GM21576 (cell line): Measurements from ENCODE around the gene PLEKHA6.
"Not testable (repeated sequence)": the region's sequence is repeated elsewhere in the genome, so short reads cannot be mapped to it uniquely, and the experiment has no call there.

Experiments used
- ATAC-seq: cut with Tn5 transposase; IDR thresholded peaks from one replicate; pipeline ENCODE4 v1.9.1; 2021; ENCODE audit warnings: mild to moderate bottlenecking, moderate library complexity; ENCODE audit not compliant: unreplicated experiment

Gene PLEKHA6

DNA sequence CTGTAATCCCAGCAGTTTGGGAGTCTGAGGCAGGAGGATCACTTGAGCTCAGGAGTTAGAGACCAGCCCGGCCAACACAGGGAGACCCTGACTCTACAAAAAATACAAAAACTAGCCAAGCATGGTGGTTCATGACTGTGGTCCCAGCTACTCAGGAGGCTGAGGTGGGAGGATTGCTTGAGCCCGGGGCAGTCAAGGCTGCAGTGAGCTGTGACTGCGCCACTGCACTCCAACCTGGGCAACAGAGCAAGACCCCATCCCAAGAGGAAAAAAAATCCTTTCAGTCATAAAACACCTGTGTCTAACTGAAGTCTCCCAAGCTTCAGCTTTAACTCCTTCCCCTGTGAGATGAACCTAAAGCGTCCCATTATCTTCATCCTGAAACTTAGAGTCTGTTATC is 112.9 kb downstream of the PLEKHA6 start:
- no peak for ATAC-seq

DNA sequence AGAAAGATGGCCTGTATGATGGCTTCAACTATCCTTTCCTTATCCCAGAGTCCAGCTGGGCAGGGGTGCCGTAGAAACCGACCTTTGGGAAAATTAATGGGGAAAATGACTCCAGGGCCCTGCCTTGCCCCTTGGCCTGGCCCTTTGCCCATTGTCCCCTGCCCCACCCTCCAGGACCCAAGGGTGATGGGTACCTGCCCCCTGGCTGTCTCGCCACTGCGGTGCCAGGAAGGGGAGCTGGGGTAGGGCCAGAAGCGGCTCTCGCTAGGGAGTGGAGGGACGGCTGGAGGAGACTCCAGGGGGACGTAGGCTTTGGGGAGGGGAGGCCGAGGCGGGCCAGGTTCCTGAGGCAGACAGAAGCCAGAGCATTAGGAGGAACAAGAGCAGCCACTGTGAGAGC is 116.8 kb downstream of the PLEKHA6 start:
- ATAC-seq: no peak

DNA sequence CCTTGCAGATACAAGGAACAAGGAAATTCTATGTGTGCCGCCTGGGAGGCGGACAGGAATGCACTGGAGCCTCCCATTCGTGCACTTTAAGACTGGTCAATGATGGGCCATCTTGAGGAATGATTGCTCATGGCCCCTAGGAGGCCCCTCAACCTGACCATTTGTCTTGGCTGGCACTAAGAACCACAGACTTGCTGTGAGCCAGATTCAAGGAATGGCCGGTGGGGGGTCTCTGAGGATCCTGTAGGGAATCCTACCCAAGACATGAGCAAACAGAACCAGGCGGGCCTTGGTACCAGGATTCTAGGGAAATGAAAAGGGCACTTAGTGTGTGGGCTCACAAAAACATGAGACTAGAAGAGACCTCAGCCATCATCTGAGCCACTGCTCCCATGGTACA is 117.8 kb downstream of the PLEKHA6 start:
- no peak for ATAC-seq

DNA sequence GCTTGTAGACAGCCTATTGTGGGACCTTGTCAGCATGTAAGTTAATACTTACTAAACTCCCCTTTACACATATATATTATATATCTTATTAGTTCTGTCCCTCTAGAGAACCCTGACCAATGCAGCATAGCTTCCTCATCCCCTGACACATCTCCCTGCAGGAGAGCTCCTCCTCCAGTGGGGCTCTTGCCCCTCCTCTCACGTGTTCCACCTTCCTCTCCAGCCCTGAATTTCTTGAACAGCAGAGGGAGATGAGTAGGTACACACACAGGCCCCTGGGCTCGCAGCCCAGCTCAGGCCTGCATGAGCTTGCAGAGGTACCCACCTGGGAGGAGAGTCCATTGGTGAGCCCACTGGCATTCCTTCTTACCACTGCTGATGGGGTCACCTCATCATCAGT is 118.7 kb downstream of the PLEKHA6 start:
- no peak for ATAC-seq

DNA sequence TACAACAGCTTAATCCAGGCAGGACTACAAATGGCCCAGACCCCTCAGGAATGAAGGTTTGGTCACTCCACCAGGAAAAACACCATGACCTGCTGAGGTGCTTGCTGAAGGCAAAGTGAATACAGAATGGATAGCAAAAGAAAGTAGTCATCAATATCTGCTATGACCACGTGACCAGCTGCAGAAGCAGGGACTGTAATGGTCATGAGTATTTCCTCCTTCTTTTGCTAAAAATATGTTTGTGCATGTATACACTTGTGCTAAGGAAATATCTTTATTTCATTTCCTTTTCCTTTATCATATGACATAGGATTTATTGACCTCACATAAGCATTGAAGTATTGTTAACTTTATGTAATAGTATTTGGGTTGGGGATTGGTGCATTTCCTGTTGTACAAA is 119.5 kb downstream of the PLEKHA6 start:
- ATAC-seq: no peak

DNA sequence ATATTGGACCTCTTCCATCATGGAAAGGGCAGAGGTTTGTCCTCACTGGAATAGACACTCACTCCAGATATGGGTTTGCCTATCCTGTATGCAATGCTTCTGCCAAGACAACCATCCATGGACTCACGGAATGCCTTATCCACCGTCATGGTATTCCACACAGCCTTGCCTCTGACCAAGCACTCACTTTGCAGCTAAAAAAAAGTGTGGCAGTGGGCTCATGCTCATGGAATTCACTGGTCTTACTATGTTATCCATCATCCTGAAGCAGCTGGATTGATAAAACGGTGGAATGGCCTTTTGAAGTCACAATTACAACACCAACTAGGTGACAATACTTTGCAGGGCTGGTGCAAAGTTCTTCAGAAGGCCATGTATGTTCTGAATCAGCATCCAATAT is 120.3 kb downstream of the PLEKHA6 start:
- ATAC-seq: not testable (repeated sequence)

DNA sequence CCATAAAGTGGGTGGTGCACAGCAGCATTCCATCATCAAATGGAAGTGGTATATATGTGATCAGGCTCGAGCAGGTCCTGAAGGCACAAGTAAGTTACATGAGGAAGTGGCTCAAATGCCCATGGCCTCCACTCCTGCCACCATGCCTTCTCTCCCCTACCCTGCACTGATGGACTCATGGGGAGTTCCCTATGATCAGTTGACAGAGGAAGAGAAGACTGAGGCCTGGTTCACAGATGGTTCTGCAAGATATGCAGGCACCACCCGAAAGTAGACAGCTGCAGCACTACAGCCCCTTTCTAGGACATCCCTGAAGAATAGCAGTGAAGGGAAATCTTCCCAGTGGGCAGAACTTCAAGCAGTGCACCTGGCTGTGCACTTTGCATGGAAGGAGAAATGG is 121.2 kb downstream of the PLEKHA6 start:
- ATAC-seq: not testable (repeated sequence)

DNA sequence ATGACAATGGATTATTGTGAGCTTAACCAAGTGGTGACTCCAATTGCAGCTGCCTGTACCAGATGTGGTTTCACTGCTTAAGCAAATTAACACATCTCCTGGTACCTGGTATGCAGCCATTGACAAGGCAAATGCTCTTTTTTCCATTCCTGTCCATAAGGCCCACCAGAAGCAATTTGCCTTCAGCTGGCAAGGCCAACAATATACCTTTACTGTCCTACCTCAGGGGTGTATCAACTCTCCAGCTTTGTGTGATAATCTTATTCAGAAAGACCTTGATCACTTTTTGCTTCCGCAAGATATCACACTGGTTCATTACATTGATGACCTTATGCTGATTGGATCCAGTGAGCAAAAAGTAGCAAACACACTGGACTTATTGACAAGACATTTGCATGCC is 122.2 kb downstream of the PLEKHA6 start:
- ATAC-seq: not testable (repeated sequence)

DNA sequence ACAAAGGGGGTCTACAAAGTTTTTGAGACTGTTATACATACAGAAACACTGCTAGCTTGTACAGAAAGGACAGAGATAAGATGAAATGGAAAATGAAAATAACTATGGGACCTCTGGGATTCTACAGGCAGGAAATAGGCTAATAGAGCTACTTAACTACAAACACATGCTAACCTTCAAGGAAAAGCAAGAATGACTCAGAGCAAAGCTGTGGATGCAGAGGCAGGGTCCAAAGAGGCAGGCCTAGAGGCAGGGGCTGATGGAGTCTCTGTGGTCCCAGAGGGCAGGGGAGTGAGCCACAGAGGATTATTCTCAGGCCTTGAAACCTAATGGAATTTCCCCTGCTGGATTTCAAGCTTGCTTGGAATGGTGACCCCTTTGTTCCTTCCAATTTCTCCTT is 127.2 kb downstream of the PLEKHA6 start:
- ATAC-seq: no peak

DNA sequence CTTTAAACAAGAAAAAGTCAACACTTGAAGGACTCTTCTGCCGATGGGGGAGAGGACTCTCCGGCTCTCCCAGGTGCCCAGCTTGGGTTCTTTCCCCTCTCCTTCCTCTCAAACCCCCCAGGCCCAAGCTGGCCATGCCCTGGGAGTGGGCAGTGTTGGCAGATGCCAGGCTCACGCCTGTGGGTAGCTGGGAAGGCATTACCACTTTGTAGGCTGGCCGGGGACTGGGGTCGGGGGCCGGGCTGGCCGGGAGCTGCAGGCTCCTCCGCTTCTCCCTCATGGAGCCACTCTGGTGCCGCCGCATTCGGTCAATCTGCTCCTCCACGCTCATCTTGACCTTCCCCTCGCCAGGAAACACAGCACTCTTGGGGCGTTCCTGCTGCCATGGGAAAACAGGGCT is 129.5 kb downstream of the PLEKHA6 start:
- ATAC-seq: no peak

DNA sequence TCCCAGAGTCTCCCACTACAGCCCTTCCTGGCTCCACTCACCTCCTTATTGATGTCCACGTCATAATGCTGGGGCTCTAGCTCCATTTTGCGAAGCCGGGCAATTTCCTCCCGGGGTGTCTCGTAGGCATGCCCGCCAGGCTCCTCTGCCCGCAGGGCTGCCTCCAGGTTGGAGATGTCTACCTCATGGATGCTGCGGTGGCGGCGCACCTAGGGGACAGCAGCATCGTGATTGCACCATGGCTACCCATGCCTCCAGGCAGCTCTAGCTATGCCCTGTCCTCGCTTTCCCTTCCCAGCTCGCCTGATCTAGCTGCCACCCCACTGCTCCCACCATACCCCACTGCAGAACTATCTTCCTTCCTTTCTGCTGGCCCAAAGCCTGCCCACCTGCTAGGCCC is 130.8 kb downstream of the PLEKHA6 start:
- no peak for ATAC-seq

DNA sequence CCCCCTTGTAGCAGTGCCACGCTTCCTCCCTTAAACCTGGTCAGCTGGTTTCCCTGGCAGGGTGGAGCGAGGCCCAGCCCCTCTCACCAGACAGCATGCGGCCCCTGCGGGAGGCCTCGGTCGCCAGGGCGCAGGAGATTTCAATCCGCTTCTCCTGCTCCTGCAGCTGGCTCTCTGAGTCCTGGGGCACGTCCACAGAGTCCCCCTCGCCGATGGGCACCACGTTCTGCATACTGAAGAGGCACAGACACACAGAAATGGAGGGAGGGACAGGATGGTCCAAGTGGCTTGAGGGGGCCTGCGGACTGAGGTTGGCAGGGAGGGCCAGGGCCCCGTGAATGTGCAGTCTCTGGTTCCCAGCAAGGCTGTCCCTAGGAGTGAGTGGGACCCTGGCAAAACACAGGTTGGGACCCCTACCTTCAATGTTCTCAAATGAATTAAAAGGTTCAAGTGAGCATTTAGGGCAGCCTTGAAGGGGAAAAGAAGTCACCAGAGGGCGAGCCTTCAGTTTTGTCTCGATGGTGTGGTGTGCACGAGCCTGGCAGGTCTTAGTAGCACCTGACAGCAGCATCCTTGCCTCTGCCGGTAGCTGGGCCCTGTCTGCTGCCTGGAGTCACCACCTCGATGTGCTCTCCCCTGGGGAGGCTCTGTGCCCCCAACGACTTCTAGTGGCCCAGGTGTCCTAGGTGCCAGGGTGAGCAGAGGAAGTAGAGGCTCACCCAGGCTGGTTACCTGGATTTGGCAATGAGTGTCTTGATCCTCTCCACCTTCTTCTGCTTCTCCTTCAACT is 131.5 kb downstream of the PLEKHA6 start:
- no peak for ATAC-seq

DNA sequence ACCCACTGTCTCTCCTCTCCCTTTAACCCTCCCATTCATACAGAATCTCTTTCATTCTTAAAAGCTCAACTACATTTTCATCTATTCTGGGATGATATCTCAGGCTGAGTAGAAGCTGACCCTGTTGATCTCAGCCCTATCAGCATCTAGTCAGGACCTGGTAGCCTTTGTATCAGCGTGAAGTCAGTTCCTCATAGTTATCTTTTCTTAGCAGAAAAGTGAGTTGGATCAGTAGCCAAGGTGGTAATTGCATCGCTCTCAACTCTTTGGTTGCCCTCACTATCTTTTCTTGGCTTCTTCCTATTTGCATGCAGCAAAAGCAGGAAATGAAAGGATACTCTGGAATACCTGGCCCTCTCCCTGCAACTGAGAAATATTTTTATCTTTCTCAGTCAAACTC is 132.4 kb downstream of the PLEKHA6 start:
- no peak for ATAC-seq

DNA sequence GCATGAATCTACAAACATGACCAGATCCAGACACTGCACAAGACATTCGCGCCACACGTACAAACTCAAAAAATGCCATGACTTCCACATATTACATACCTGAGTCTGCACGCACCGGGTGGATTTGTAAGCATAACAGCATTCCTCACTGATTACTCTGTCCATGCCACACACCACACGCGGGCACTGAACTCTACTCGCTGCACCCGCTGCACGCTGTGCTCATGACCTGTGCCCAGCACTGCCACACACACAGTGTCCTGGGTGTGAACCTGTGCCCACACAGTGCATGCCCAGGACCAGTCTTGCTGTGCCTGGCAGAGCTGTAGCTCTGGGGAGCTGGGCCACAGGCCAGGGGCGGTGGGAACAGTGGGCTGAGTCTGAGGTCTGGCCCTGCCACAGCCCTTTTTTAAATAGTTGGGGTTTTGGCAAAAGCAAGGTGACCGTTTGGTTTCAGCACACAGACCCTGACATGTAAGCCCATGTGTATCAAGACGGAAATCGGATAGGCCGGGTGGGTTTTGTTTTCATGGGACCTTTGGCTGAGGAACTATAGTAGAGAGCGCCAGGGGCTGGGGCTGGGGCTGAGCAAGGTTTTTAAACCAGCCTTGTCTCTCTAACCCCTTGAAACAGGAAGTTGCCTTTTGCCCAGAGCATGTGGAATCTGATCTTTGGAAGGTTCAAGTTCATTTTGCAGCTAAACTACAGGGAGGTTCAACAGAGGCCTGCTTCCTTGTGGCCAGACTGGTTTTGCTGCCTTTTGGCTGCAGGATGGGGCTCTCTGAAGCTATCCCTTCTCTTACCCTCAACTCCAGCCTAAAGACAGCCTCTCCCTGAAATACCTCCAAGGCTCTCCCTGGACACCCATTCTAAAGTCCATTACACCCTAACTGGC is 133.6 kb downstream of the PLEKHA6 start:
- no peak for ATAC-seq

DNA sequence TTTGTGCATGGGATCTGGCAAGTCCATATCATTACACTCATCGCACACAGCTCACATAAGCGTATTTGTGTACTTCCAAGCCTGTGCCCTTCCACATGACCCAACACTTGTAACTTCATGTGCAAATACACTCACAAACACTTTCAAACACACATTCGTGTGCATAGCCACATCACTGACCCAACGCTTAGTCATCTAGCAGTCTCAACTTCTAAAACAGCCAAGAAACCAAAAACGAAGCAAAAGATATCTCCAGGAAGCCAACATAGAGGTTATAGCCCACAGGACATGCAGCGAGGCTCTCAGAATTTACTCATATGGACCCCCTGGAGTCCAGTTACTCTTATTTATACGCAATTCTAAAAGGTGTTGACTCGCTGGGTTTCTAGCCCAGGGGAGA is 135.1 kb downstream of the PLEKHA6 start:
- ATAC-seq: no peak

DNA sequence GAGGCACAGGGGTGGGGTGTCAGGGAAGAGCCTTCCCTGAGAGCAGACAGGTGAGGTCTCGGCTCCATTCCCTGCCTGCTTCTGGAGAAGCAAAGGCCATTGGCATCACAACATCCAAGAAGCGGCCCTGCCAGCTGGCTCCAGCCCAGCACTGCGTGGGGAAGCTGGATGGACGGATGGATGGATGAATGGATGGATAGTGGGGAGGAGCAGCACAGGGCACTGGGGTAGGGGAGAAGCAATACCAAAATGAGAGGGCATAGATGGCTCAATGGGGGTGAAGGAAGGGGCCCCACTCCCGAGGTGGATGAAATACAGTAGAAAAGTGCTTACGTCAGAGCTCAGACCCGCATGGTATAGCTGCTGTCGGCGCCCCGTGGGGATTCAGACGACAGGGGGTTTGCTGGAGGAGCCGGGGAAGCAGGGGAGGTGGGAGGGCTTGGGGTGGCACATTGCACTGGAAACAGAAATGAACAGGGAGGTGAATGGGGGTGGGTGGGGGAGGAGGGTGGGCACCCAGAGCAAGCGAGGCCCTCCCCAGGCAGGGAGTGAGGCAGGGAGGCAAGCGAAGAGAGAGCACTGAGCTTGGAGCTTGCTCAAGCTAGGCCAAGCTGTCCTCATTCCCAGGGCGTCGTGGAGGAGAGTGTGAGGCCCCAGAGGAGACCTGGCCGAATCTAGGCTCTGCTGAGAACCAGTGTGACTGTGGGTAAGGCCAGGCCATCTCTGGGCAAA is 136.4 kb downstream of the PLEKHA6 start:
- no peak for ATAC-seq

DNA sequence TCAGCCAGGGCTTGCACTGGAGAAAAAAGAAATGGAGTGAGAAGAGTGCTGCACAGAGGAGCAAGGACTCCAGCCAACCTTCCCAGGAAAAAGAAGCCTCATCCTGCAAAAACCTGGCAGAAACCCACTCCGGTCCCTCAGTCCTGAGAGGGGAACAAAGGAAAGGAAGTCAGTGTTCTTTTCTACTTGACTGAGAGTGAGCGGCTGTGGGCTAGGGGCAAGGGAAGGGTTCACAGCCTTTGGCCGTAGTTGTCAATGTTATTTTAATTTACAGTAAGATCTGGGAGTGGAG is 137.0 kb downstream of the PLEKHA6 start:
- ATAC-seq: no peak

DNA sequence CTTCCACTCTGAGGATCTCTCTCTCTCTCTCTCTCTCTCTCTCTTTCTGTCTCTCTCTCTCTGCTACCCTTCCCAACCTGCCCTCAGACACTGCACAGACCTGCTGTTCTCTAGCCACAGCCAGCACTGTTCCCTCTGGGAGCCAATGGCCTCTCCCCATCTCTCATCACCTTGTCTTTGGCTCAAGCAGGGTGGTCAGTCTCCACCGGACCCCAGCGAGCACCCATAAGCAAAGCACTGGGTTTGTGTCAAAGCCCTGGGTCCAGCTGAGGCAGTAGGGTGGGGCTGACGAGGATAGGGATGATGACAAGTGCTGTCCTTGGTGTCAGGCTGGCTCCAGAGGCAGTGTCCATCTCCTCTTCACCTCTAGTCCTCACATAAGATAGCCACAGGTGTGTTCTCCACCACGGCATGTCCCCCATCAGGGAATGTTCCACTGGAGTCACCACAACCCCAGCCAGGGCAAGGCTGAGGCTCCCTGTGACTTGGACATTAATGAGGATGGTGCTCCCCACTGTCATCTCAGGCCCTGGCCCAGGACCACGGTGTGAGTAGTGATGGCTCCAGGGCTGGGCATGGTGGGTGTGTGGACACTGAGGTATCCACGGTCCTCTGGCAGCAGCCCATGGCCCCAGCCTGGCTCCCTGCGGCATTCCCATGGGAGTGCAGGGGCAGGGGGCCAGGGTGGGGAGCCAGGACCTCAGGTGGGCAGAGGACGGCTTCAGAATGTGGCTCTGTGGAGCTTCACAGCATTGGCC is 137.5 kb downstream of the PLEKHA6 start:
- no peak for ATAC-seq

DNA sequence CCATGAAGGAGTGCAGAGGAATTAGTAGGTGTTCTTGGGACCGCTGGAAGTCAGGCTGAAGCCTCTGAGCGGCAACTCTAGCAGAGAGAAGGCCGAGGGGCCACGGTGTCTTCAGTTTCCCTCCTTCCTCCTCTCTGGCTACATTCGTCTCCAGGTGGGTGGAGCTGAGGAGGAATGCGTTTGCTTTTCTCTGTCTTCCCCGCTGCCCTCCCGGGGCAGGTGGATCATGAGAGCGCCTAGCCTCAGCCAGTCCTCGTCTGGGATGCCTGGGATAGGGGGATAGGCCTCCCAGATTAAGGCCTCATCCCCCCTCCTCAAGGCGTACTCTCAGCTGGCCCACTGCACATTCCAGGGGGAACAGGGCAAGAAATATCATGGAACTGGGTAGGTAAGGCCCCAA is 138.5 kb downstream of the PLEKHA6 start:
- ATAC-seq: no peak

DNA sequence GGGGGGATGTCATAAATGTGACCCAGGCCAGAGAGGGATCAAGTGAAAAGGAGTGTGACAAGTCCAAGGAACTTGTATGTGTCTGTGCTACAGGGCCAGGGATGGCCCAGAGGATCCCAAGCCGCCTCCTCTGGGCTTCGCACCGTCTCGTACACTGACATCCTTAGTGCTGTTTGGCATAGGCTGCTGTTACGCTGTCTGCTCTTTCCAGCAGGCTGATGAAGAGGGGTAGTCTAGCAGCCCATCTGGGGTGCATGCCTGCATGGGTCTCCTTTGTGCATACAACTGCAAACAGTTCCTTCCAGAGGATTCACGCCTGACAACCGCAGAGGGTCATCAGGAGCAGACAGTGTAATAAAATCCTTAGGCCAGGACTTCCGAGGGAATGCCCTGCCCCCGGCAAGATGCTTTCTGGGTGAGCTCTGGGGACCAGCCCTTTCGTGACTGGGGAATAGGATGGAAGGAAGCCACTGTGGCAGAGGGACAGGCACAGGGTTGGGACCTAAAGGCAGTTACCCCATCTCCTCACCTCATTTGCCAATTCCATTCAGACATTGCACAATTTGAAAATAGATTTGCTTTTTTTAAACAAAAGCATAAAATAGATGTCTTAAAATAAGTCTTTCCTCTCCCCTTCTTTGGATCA is 139.6 kb downstream of the PLEKHA6 start:
- no peak for ATAC-seq

DNA sequence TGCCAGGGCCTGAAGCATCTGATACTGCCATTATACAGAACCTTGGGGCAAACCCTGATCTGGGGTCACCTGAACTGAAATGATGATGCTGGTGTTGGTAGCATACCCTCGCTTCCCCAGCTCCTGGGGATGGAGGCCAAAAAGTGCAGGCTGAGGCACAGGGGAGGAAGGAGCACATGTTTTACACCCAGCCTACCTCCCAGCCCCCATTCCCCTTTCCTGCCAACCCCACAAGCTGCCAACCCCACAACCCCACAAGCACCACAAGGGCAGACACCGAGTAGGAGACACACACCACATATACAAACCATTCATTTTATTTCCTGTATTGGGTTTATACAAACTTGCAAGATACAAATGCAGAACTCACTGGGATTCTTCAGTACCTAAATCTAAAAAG is 141.2 kb downstream of the PLEKHA6 start:
- no peak for ATAC-seq
